ENCODE measurements around the gene MALRD1. TPM values are rescaled to one million over a fixed set of nuclear protein-coding genes. Genes with fewer than 3 reads are reported as not detected.

MALRD1 gene
- total RNA-seq, 4 donors from 2014 or later: 0.75 to 2.4 (median 0.82) TPM; not detected in 1

- Histone ChIP-seq H3K9me3 (no peaks in the 10 kb centered on the region), H3K27ac (no peak overlapping the region), H3K27me3 (no peaks in the 10 kb centered on the region), H3K4me3 (no peak overlapping the region), H3K36me3 (no peaks in the 10 kb centered on the region), H3K4me1 (no peaks in the 10 kb centered on the region)
- intact Hi-C loops (cut with DNase I; ENCODE audit: low total_unique reads): no loop called here
- WGBS, 2 donors (ENCODE audit: low coverage in 1 of 2): 79 to 88% methylated on average over 2 to 4 of the region's 4 CpGs
- no peak for DNase-seq
- in situ Hi-C loops (cut with MboI; ENCODE audit: low pct_ligation_motif_present in 1 of 4, low pct_unique_long_range_greater_than_20kb in 1 of 4, low sequenced_read_pairs in 3 of 4): no loop called here
- no peak for TF ChIP-seq CTCF (IDR thresholded peaks at IDR 0.05)
- no peak for TF ChIP-seq POLR2A (IDR thresholded peaks at IDR 0.05)
- no peak for TF ChIP-seq POLR2AphosphoS5 (IDR thresholded peaks at IDR 0.05)
- TF ChIP-seq EP300 (IDR thresholded peaks at IDR 0.05; ENCODE audit: low read depth): no peak
These were observed 697.1 kb downstream of the MALRD1 start for GRCh38 chr10:19745672-19746071.

- no peak for TF ChIP-seq EP300 (IDR thresholded peaks at IDR 0.05; ENCODE audit: low read depth)
- TF ChIP-seq POLR2AphosphoS5 (IDR thresholded peaks at IDR 0.05): no peak
- no peak for TF ChIP-seq POLR2A (IDR thresholded peaks at IDR 0.05)
- TF ChIP-seq CTCF (IDR thresholded peaks at IDR 0.05): no peak
- H3K4me3 ChIP-seq: no peak overlapping the region
- no peak overlapping the region for H3K27ac ChIP-seq
- in situ Hi-C loops (cut with MboI; ENCODE audit: low pct_ligation_motif_present in 1 of 4, low pct_unique_long_range_greater_than_20kb in 1 of 4, low sequenced_read_pairs in 3 of 4) (no loop called here), intact Hi-C loops (cut with DNase I; ENCODE audit: low total_unique reads) (no loop called here)
- H3K9me3 ChIP-seq: no peaks in the 10 kb centered on the region
- no peaks in the 10 kb centered on the region for H3K4me1 ChIP-seq
- no peak for DNase-seq
- H3K36me3 ChIP-seq: no peaks in the 10 kb centered on the region
- no peaks in the 10 kb centered on the region for H3K27me3 ChIP-seq
These were observed 700.7 kb downstream of the MALRD1 start for GRCh38 chr10:19749185-19749729.

- H3K36me3 ChIP-seq: no peaks in the 10 kb centered on the region
- intact Hi-C loops (cut with DNase I; ENCODE audit: low total_unique reads) (no loop called here), in situ Hi-C loops (cut with MboI; ENCODE audit: low pct_ligation_motif_present in 1 of 4, low pct_unique_long_range_greater_than_20kb in 1 of 4, low sequenced_read_pairs in 3 of 4) (no loop called here)
- no peak for DNase-seq
- no peaks in the 10 kb centered on the region for H3K27me3 ChIP-seq
- H3K9me3 ChIP-seq: no peaks in the 10 kb centered on the region
- H3K4me3 ChIP-seq: no peak overlapping the region
- H3K27ac ChIP-seq: no peak overlapping the region
- TF ChIP-seq POLR2A (IDR thresholded peaks at IDR 0.05): no peak
- no peak for TF ChIP-seq POLR2AphosphoS5 (IDR thresholded peaks at IDR 0.05)
- TF ChIP-seq EP300 (IDR thresholded peaks at IDR 0.05; ENCODE audit: low read depth): no peak
- TF ChIP-seq CTCF (IDR thresholded peaks at IDR 0.05): no peak
- 76 to 91% methylated on average over 1 of the region's 1 CpG for WGBS, 2 donors (ENCODE audit: low coverage in 1 of 2)
- no peaks in the 10 kb centered on the region for H3K4me1 ChIP-seq
These were observed 702.4 kb downstream of the MALRD1 start for GRCh38 chr10:19750972-19751371.

GRCh38 chr10:19756919-19757318, 708.3 kb downstream of the MALRD1 start:
- H3K4me3 ChIP-seq: no peak overlapping the region
- H3K27me3 ChIP-seq: no peaks in the 10 kb centered on the region
- H3K36me3 ChIP-seq: no peaks in the 10 kb centered on the region
- TF ChIP-seq POLR2A (IDR thresholded peaks at IDR 0.05): no peak
- no peak for TF ChIP-seq CTCF (IDR thresholded peaks at IDR 0.05)
- TF ChIP-seq EP300 (IDR thresholded peaks at IDR 0.05; ENCODE audit: low read depth): no peak
- no peak for TF ChIP-seq POLR2AphosphoS5 (IDR thresholded peaks at IDR 0.05)
- DNase-seq: no peak
- no peak overlapping the region for H3K27ac ChIP-seq
- intact Hi-C loops (cut with DNase I; ENCODE audit: low total_unique reads) (no loop called here), in situ Hi-C loops (cut with MboI; ENCODE audit: low pct_ligation_motif_present in 1 of 4, low pct_unique_long_range_greater_than_20kb in 1 of 4, low sequenced_read_pairs in 3 of 4) (no loop called here)
- no peaks in the 10 kb centered on the region for H3K9me3 ChIP-seq
- H3K4me1 ChIP-seq: no peaks in the 10 kb centered on the region
- 72 to 89% methylated on average over 2 to 3 of the region's 3 CpGs for WGBS, 2 donors (ENCODE audit: low coverage in 1 of 2)
